D721Med (cell line): Measurements from ENCODE around the gene UBXN11.

Experiments used
- DNase-seq: peaks from one replicate; pipeline ENCODE4 v3.0.0; 2011; ENCODE audit warnings: low spot score; ENCODE audit not compliant: insufficient read length
- FAIRE-seq: peaks from 2 replicates; lab custom pipeline; 2011; peaks lifted over from hg19 to GRCh38; lab: Jason Lieb, UNC
- CTCF ChIP-seq: IDR thresholded peaks from 2 replicates; pipeline ENCODE4 v1.5.1; 2012; ENCODE audit warnings: mild to moderate bottlenecking, control low read depth; ENCODE audit not compliant: insufficient read depth; ENCODE audit errors: missing control alignments

Gene UBXN11

GRCh38 chr1:26305667-26306289, 658 bp downstream of the UBXN11 start:
- TF ChIP-seq CTCF = no peak
- no peak for FAIRE-seq
- no peak for DNase-seq

- DNase-seq = no peak
- TF ChIP-seq CTCF = no peak
- no peak for FAIRE-seq
Observed at GRCh38 chr1:26302733-26303405, 3.6 kb downstream of the UBXN11 start.

GRCh38 chr1:26300578-26301275, 5.7 kb downstream of the UBXN11 start:
- FAIRE-seq (no peak), DNase-seq (no peak)
- TF ChIP-seq CTCF = no peak

- FAIRE-seq (no peak), DNase-seq (no peak)
- TF ChIP-seq CTCF = no peak
Observed at GRCh38 chr1:26297791-26298124, 8.7 kb downstream of the UBXN11 start.

GRCh38 chr1:26297057-26297790, 9.2 kb downstream of the UBXN11 start:
- DNase-seq (no peak), FAIRE-seq (no peak)
- TF ChIP-seq CTCF = no peak

GRCh38 chr1:26296340-26297056, 9.9 kb downstream of the UBXN11 start:
- no peak for TF ChIP-seq CTCF
- DNase-seq (no peak), FAIRE-seq (no peak)
